ENCODE measurements around the gene ZGPAT. TPM values are rescaled to one million over a fixed set of nuclear protein-coding genes. Genes with fewer than 3 reads are reported as not detected.

The ZGPAT gene
- total RNA-seq, 1 experiment from 2014 or later: 48.4 TPM

GRCh38 chr20:63675681-63676368, 32.0 kb upstream of the ZGPAT start:
- intact Hi-C loops (cut with micrococcal nuclease; ENCODE audit: unreplicated experiment): no loop called here
- Mint-ChIP-seq H3K27me3 (ENCODE audit: unreplicated experiment) (no peaks in the 10 kb centered on the region), H3K9me3 (ENCODE audit: low read depth, unreplicated experiment) (no peaks in the 10 kb centered on the region), H3K27ac (ENCODE audit: unreplicated experiment) (no peak overlapping the region), H3K36me3 (ENCODE audit: insufficient read depth, unreplicated experiment) (peaks cover 66% of the 10 kb centered on the region), H3K4me3 (ENCODE audit: low read depth, unreplicated experiment) (no peak overlapping the region), H3K4me1 (ENCODE audit: low read depth, unreplicated experiment) (no peaks in the 10 kb centered on the region)
- DNase-seq: no peak
- no peak for TF ChIP-seq CTCF (IDR thresholded peaks at IDR 0.05; ENCODE audit: unreplicated experiment)
- CTCF ChIA-PET: no interaction called here
- BruUV-seq (replicated peaks): no TSS peak

GRCh38 chr20:63678071-63678470, 29.8 kb upstream of the ZGPAT start:
- H3K27ac Mint-ChIP-seq (ENCODE audit: unreplicated experiment): no peak overlapping the region
- no peak for DNase-seq
- H3K36me3 Mint-ChIP-seq (ENCODE audit: insufficient read depth, unreplicated experiment): peaks cover 72% of the 10 kb centered on the region
- no peaks in the 10 kb centered on the region for H3K9me3 Mint-ChIP-seq (ENCODE audit: low read depth, unreplicated experiment)
- CTCF ChIA-PET: no interaction called here
- no TSS peak for BruUV-seq (replicated peaks)
- no peak for TF ChIP-seq CTCF (IDR thresholded peaks at IDR 0.05; ENCODE audit: unreplicated experiment)
- H3K27me3 Mint-ChIP-seq (ENCODE audit: unreplicated experiment): no peaks in the 10 kb centered on the region
- H3K4me3 Mint-ChIP-seq (ENCODE audit: low read depth, unreplicated experiment): no peak overlapping the region
- intact Hi-C loops (cut with micrococcal nuclease; ENCODE audit: unreplicated experiment): no loop called here
- peaks cover 13% of the 10 kb centered on the region for H3K4me1 Mint-ChIP-seq (ENCODE audit: low read depth, unreplicated experiment)

GRCh38 chr20:63678667-63679465, 29.0 kb upstream of the ZGPAT start:
- intact Hi-C loops (cut with micrococcal nuclease; ENCODE audit: unreplicated experiment): no loop called here
- H3K27ac Mint-ChIP-seq (ENCODE audit: unreplicated experiment): no peak overlapping the region
- no peak for TF ChIP-seq CTCF (IDR thresholded peaks at IDR 0.05; ENCODE audit: unreplicated experiment)
- no TSS peak for BruUV-seq (replicated peaks)
- H3K4me1 Mint-ChIP-seq (ENCODE audit: low read depth, unreplicated experiment): peaks cover 21% of the 10 kb centered on the region
- H3K27me3 Mint-ChIP-seq (ENCODE audit: unreplicated experiment): no peaks in the 10 kb centered on the region
- peaks cover 75% of the 10 kb centered on the region for H3K36me3 Mint-ChIP-seq (ENCODE audit: insufficient read depth, unreplicated experiment)
- H3K4me3 Mint-ChIP-seq (ENCODE audit: low read depth, unreplicated experiment): no peak overlapping the region
- CTCF ChIA-PET: no interaction called here
- no peaks in the 10 kb centered on the region for H3K9me3 Mint-ChIP-seq (ENCODE audit: low read depth, unreplicated experiment)
- DNase-seq: no peak

GRCh38 chr20:63679799-63680305, 28.0 kb upstream of the ZGPAT start:
- intact Hi-C loops (cut with micrococcal nuclease; ENCODE audit: unreplicated experiment): no loop called here
- Mint-ChIP-seq H3K27me3 (ENCODE audit: unreplicated experiment) (no peaks in the 10 kb centered on the region), H3K4me3 (ENCODE audit: low read depth, unreplicated experiment) (no peak overlapping the region), H3K27ac (ENCODE audit: unreplicated experiment) (peak overlapping the region; percentile 56), H3K9me3 (ENCODE audit: low read depth, unreplicated experiment) (no peaks in the 10 kb centered on the region), H3K4me1 (ENCODE audit: low read depth, unreplicated experiment) (peaks cover 31% of the 10 kb centered on the region), H3K36me3 (ENCODE audit: insufficient read depth, unreplicated experiment) (peaks cover 81% of the 10 kb centered on the region)
- DNase-seq: no peak
- CTCF ChIA-PET: no interaction called here
- no peak for TF ChIP-seq CTCF (IDR thresholded peaks at IDR 0.05; ENCODE audit: unreplicated experiment)
- no TSS peak for BruUV-seq (replicated peaks)
